WTC11 (cell line): ENCODE measurements around the gene MYO15B. TPM values are rescaled to one million over a fixed set of nuclear protein-coding genes. Genes with fewer than 3 reads are reported as not detected.

Experiments used
- ATAC-seq: fragments of 200-7000 bp; cut with Tn5 transposase; 2 replicates; pipeline ENCODE4 v1.10.0; 2021; ENCODE audit warnings: mild to moderate bottlenecking, moderate library complexity
- CTCF ChIA-PET: fragments of 300-600 bp; sonication (Branson Sonifier 250); formaldehyde crosslinking; loops from one replicate; lab custom pipeline; 2021; ENCODE audit warnings: antibody characterized with exemption; lab: Charles Lee
- POLR2A ChIA-PET: fragments of 350-600 bp; sonication (Branson Sonifier 250); formaldehyde crosslinking; loops from one replicate; lab custom pipeline; 2021; ENCODE audit warnings: antibody characterized with exemption; lab: Charles Lee
- DNase-seq: peaks from one replicate; pipeline ENCODE4 v3.0.0; 2021; ENCODE audit warnings: low spot score
- H3K27ac Mint-ChIP-seq: 2 replicates; pipeline ENCODE4 v1.8.0; 2021; ENCODE audit warnings: mixed read lengths
- H3K27me3 Mint-ChIP-seq: 2 replicates; pipeline ENCODE4 v1.8.0; 2021; ENCODE audit warnings: low read depth, mild to moderate bottlenecking, moderate library complexity, mixed read lengths
- H3K36me3 Mint-ChIP-seq: 2 replicates; pipeline ENCODE4 v1.8.0; 2021; ENCODE audit warnings: mixed read lengths
- H3K4me1 Mint-ChIP-seq: 2 replicates; pipeline ENCODE4 v1.8.0; 2022; ENCODE audit warnings: mixed read lengths
- H3K4me3 Mint-ChIP-seq: 2 replicates; pipeline ENCODE4 v1.8.0; 2021; ENCODE audit warnings: mild to moderate bottlenecking, moderate library complexity, mixed read lengths
- H3K9me3 Mint-ChIP-seq: 2 replicates; pipeline ENCODE4 v1.8.0; 2021; ENCODE audit warnings: mixed read lengths
- GABPB1 ChIP-seq: sonication (generic); formaldehyde crosslinking; IDR thresholded peaks from 2 replicates; pipeline ENCODE4 v1.8.1; 2023; ENCODE audit warnings: mild to moderate bottlenecking, missing genetic modification reagents
- GRHL2 ChIP-seq: fragments of 250-450 bp; sonication (Bioruptor Pico); IDR thresholded peaks from 2 replicates; pipeline ENCODE4 v1.8.0; 2022; ENCODE audit warnings: mild to moderate bottlenecking, moderate library complexity; ENCODE audit not compliant: insufficient replicate concordance, severe bottlenecking
- KAT7 ChIP-seq: sonication (generic); formaldehyde crosslinking; IDR thresholded peaks from 2 replicates; pipeline ENCODE4 v1.8.1; 2023; ENCODE audit warnings: missing genetic modification reagents, mild to moderate bottlenecking, borderline replicate concordance
- MXD4 ChIP-seq: fragments of 250-450 bp; sonication (Bioruptor Pico); IDR thresholded peaks from 2 replicates; pipeline ENCODE4 v1.8.0; 2021; ENCODE audit warnings: mild to moderate bottlenecking, moderate library complexity, borderline replicate concordance
- SMAD4 ChIP-seq: sonication (generic); formaldehyde crosslinking; IDR thresholded peaks from 2 replicates; pipeline ENCODE4 v1.8.0; 2022; ENCODE audit warnings: mild to moderate bottlenecking, missing genetic modification reagents
- TP53 ChIP-seq: sonication (generic); formaldehyde crosslinking; IDR thresholded peaks from 2 replicates; pipeline ENCODE4 v1.8.1; 2023; ENCODE audit warnings: mild to moderate bottlenecking, missing genetic modification reagents
- ZNF416 ChIP-seq: fragments of 250-450 bp; sonication (Bioruptor Pico); IDR thresholded peaks from 2 replicates; pipeline ENCODE4 v1.9.0; 2021; ENCODE audit warnings: mild to moderate bottlenecking, inconsistent platforms
- total RNA-seq: library from RNA; stranded (reverse); gene quantifications from 3 replicates; pipeline ENCODE4 v1.2.3, GENCODE V29; 2021
- TF ChIP-seq, protein P1 (sequence below): sonication (generic); formaldehyde crosslinking; IDR thresholded peaks from 2 replicates; pipeline ENCODE4 v1.8.0; 2023; ENCODE audit warnings: mild to moderate bottlenecking, missing genetic modification reagents
- TF ChIP-seq, protein P2 (sequence below): sonication (generic); formaldehyde crosslinking; IDR thresholded peaks from 2 replicates; pipeline ENCODE4 v1.8.1; 2023; ENCODE audit warnings: mild to moderate bottlenecking, missing genetic modification reagents, moderate library complexity
- TF ChIP-seq, protein P3 (sequence below): sonication (generic); formaldehyde crosslinking; IDR thresholded peaks from 2 replicates; pipeline ENCODE4 v1.8.1; 2022; ENCODE audit warnings: mild to moderate bottlenecking, missing genetic modification reagents, moderate library complexity, borderline replicate concordance
- TF ChIP-seq, protein P4 (sequence below): fragments of 250-450 bp; sonication (Bioruptor Pico); IDR thresholded peaks from 2 replicates; pipeline ENCODE4 v1.9.0; 2021; ENCODE audit warnings: mild to moderate bottlenecking, borderline replicate concordance
- TF ChIP-seq, protein P5 (sequence below): sonication (generic); formaldehyde crosslinking; conservative IDR thresholded peaks from 2 replicates; pipeline ENCODE4 v1.8.1; 2023; ENCODE audit warnings: mild to moderate bottlenecking, low read depth, missing genetic modification reagents, moderate library complexity
- TF ChIP-seq, protein P6 (sequence below): fragments of 200-600 bp; IDR thresholded peaks from 2 replicates; pipeline ENCODE4 v1.8.0; 2022; ENCODE audit warnings: antibody characterized with exemption
- TF ChIP-seq, protein P7 (sequence below): sonication (generic); formaldehyde crosslinking; IDR thresholded peaks from 2 replicates; pipeline ENCODE4 v1.8.0; 2022; ENCODE audit warnings: mild to moderate bottlenecking, missing genetic modification reagents
- TF ChIP-seq, protein P8 (sequence below): sonication (generic); formaldehyde crosslinking; IDR thresholded peaks from 2 replicates; pipeline ENCODE4 v1.8.0; 2022; ENCODE audit warnings: missing genetic modification reagents

The MYO15B gene
- total RNA-seq, 1 experiment from 2014 or later, result 35.6 TPM

DNA sequence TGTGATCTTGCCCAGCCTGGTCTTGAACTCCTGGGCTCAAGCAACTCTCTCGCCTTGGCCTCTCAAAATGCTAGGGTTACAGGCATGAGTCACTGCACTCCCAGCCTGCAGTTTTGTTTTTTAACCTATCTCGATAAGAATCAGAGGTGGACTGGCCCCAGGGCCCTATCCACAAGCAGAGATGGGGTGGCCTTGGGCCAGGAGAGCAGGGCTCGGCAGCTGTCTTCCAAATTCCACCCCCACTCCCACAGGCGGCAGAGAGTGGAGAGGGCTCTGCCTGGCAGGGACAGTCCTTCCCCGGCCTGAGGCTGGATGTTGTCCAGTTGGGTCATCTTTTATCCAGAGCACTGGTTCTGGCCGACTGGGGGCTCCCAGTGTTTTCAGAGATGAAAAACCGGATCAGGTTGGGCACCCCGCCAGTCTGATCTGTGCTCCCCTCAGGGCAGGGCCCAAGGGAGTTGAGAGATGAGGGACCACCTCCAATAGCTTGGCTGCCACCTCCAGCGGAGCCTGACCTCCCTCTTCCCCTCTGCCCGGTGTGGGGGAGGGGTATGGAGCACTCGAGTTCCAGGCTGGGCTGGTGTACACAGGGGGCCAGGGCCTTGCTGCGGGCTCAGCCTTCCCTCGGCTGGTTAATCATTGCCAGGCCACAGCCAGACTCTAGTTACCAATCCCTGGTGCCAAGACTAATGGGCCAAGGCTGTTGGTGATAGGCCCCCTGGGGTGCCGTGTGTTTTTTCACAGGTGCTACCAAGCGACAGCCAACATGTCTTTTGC, 30.3 kb upstream of the MYO15B start:
- POLR2A ChIA-PET, result interaction anchor here (0.6 kb wide), 1 partner anchor 327 kb away, joined by 3 read pairs; no protein-coding TSS in a partner anchor
- CTCF ChIA-PET, result interaction anchor here (0.6 to 2.0 kb wide), 3 partner anchors 41 to 1575 kb away, joined by 4 to 8 read pairs (median 4); partner anchors contain the start of gene TSEN54
- Mint-ChIP-seq H3K27me3 (no peaks in the 10 kb centered on the region), H3K9me3 (no peaks in the 10 kb centered on the region), H3K36me3 (peaks cover 7% of the 10 kb centered on the region; the same call in 1 of the 2 replicates), H3K4me3 (no peak overlapping the region), H3K27ac (no peak overlapping the region), H3K4me1 (0 out of 2 replicates have a peak, but pooled peaks cover 3% of the 10 kb centered on the region)
- DNase-seq, result no peak
- ATAC-seq, result no peak
- TF ChIP-seq, protein P1, sequence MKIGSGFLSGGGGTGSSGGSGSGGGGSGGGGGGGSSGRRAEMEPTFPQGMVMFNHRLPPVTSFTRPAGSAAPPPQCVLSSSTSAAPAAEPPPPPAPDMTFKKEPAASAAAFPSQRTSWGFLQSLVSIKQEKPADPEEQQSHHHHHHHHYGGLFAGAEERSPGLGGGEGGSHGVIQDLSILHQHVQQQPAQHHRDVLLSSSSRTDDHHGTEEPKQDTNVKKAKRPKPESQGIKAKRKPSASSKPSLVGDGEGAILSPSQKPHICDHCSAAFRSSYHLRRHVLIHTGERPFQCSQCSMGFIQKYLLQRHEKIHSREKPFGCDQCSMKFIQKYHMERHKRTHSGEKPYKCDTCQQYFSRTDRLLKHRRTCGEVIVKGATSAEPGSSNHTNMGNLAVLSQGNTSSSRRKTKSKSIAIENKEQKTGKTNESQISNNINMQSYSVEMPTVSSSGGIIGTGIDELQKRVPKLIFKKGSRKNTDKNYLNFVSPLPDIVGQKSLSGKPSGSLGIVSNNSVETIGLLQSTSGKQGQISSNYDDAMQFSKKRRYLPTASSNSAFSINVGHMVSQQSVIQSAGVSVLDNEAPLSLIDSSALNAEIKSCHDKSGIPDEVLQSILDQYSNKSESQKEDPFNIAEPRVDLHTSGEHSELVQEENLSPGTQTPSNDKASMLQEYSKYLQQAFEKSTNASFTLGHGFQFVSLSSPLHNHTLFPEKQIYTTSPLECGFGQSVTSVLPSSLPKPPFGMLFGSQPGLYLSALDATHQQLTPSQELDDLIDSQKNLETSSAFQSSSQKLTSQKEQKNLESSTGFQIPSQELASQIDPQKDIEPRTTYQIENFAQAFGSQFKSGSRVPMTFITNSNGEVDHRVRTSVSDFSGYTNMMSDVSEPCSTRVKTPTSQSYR (CRISPR knock-in tag), result peak; percentile 47; the same call in 1 of the 2 replicates
- TF ChIP-seq, protein P2, sequence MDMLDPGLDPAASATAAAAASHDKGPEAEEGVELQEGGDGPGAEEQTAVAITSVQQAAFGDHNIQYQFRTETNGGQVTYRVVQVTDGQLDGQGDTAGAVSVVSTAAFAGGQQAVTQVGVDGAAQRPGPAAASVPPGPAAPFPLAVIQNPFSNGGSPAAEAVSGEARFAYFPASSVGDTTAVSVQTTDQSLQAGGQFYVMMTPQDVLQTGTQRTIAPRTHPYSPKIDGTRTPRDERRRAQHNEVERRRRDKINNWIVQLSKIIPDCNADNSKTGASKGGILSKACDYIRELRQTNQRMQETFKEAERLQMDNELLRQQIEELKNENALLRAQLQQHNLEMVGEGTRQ, result no peak
- no peak for TF ChIP-seq TP53 (CRISPR knock-in tag)
- TF ChIP-seq, protein P3, sequence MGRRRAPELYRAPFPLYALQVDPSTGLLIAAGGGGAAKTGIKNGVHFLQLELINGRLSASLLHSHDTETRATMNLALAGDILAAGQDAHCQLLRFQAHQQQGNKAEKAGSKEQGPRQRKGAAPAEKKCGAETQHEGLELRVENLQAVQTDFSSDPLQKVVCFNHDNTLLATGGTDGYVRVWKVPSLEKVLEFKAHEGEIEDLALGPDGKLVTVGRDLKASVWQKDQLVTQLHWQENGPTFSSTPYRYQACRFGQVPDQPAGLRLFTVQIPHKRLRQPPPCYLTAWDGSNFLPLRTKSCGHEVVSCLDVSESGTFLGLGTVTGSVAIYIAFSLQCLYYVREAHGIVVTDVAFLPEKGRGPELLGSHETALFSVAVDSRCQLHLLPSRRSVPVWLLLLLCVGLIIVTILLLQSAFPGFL, result 0 out of 2 replicates have a peak, but pooled peaks have one; percentile 50
- TF ChIP-seq ZNF416, result no peak
- no peak for TF ChIP-seq GRHL2 (CRISPR knock-in tag)
- no peak for TF ChIP-seq SMAD4
- peak; percentile 40 for TF ChIP-seq GABPB1
- TF ChIP-seq, protein P4, sequence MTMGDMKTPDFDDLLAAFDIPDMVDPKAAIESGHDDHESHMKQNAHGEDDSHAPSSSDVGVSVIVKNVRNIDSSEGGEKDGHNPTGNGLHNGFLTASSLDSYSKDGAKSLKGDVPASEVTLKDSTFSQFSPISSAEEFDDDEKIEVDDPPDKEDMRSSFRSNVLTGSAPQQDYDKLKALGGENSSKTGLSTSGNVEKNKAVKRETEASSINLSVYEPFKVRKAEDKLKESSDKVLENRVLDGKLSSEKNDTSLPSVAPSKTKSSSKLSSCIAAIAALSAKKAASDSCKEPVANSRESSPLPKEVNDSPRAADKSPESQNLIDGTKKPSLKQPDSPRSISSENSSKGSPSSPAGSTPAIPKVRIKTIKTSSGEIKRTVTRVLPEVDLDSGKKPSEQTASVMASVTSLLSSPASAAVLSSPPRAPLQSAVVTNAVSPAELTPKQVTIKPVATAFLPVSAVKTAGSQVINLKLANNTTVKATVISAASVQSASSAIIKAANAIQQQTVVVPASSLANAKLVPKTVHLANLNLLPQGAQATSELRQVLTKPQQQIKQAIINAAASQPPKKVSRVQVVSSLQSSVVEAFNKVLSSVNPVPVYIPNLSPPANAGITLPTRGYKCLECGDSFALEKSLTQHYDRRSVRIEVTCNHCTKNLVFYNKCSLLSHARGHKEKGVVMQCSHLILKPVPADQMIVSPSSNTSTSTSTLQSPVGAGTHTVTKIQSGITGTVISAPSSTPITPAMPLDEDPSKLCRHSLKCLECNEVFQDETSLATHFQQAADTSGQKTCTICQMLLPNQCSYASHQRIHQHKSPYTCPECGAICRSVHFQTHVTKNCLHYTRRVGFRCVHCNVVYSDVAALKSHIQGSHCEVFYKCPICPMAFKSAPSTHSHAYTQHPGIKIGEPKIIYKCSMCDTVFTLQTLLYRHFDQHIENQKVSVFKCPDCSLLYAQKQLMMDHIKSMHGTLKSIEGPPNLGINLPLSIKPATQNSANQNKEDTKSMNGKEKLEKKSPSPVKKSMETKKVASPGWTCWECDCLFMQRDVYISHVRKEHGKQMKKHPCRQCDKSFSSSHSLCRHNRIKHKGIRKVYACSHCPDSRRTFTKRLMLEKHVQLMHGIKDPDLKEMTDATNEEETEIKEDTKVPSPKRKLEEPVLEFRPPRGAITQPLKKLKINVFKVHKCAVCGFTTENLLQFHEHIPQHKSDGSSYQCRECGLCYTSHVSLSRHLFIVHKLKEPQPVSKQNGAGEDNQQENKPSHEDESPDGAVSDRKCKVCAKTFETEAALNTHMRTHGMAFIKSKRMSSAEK (CRISPR knock-in tag), result no peak
- TF ChIP-seq, protein P5, sequence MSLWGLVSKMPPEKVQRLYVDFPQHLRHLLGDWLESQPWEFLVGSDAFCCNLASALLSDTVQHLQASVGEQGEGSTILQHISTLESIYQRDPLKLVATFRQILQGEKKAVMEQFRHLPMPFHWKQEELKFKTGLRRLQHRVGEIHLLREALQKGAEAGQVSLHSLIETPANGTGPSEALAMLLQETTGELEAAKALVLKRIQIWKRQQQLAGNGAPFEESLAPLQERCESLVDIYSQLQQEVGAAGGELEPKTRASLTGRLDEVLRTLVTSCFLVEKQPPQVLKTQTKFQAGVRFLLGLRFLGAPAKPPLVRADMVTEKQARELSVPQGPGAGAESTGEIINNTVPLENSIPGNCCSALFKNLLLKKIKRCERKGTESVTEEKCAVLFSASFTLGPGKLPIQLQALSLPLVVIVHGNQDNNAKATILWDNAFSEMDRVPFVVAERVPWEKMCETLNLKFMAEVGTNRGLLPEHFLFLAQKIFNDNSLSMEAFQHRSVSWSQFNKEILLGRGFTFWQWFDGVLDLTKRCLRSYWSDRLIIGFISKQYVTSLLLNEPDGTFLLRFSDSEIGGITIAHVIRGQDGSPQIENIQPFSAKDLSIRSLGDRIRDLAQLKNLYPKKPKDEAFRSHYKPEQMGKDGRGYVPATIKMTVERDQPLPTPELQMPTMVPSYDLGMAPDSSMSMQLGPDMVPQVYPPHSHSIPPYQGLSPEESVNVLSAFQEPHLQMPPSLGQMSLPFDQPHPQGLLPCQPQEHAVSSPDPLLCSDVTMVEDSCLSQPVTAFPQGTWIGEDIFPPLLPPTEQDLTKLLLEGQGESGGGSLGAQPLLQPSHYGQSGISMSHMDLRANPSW (CRISPR knock-in tag), result no peak
- TF ChIP-seq MXD4 (CRISPR knock-in tag), result no peak
- TF ChIP-seq, protein P6, sequence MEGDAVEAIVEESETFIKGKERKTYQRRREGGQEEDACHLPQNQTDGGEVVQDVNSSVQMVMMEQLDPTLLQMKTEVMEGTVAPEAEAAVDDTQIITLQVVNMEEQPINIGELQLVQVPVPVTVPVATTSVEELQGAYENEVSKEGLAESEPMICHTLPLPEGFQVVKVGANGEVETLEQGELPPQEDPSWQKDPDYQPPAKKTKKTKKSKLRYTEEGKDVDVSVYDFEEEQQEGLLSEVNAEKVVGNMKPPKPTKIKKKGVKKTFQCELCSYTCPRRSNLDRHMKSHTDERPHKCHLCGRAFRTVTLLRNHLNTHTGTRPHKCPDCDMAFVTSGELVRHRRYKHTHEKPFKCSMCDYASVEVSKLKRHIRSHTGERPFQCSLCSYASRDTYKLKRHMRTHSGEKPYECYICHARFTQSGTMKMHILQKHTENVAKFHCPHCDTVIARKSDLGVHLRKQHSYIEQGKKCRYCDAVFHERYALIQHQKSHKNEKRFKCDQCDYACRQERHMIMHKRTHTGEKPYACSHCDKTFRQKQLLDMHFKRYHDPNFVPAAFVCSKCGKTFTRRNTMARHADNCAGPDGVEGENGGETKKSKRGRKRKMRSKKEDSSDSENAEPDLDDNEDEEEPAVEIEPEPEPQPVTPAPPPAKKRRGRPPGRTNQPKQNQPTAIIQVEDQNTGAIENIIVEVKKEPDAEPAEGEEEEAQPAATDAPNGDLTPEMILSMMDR, result no peak
- TF ChIP-seq, protein P7, sequence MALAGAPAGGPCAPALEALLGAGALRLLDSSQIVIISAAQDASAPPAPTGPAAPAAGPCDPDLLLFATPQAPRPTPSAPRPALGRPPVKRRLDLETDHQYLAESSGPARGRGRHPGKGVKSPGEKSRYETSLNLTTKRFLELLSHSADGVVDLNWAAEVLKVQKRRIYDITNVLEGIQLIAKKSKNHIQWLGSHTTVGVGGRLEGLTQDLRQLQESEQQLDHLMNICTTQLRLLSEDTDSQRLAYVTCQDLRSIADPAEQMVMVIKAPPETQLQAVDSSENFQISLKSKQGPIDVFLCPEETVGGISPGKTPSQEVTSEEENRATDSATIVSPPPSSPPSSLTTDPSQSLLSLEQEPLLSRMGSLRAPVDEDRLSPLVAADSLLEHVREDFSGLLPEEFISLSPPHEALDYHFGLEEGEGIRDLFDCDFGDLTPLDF, result no peak
- TF ChIP-seq KAT7 (CRISPR knock-in tag), result no peak
- TF ChIP-seq, protein P8, sequence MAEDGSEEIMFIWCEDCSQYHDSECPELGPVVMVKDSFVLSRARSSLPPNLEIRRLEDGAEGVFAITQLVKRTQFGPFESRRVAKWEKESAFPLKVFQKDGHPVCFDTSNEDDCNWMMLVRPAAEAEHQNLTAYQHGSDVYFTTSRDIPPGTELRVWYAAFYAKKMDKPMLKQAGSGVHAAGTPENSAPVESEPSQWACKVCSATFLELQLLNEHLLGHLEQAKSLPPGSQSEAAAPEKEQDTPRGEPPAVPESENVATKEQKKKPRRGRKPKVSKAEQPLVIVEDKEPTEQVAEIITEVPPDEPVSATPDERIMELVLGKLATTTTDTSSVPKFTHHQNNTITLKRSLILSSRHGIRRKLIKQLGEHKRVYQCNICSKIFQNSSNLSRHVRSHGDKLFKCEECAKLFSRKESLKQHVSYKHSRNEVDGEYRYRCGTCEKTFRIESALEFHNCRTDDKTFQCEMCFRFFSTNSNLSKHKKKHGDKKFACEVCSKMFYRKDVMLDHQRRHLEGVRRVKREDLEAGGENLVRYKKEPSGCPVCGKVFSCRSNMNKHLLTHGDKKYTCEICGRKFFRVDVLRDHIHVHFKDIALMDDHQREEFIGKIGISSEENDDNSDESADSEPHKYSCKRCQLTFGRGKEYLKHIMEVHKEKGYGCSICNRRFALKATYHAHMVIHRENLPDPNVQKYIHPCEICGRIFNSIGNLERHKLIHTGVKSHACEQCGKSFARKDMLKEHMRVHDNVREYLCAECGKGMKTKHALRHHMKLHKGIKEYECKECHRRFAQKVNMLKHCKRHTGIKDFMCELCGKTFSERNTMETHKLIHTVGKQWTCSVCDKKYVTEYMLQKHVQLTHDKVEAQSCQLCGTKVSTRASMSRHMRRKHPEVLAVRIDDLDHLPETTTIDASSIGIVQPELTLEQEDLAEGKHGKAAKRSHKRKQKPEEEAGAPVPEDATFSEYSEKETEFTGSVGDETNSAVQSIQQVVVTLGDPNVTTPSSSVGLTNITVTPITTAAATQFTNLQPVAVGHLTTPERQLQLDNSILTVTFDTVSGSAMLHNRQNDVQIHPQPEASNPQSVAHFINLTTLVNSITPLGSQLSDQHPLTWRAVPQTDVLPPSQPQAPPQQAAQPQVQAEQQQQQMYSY (CRISPR knock-in tag), result no peak
